Activated CD4-positive, alpha-beta memory T cell treated with anti-CD3 and anti-CD28 coated beads for 36 hours (primary cell): ENCODE measurements around the gene ZEB2. TPM values are rescaled to one million over a fixed set of nuclear protein-coding genes. Genes with fewer than 3 reads are reported as not detected.

Experiments used
- CTCF ChIA-PET: fragments of 350-600 bp; sonication (Branson Sonifier 250); formaldehyde crosslinking; loops from one replicate; lab custom pipeline; 2021; ENCODE audit warnings: antibody characterized with exemption, inconsistent platforms; lab: Charles Lee
- POLR2A ChIA-PET: fragments of 350-600 bp; sonication (Branson Sonifier 250); formaldehyde crosslinking; loops from one replicate; lab custom pipeline; 2021; ENCODE audit warnings: antibody characterized with exemption; lab: Charles Lee
- DNase-seq: peaks from one replicate; pipeline ENCODE4 v3.0.0-alpha.2; 2020
- H3K27ac Mint-ChIP-seq: one replicate; pipeline ENCODE4 v1.8.0; 2021; ENCODE audit warnings: mixed read lengths
- H3K27me3 Mint-ChIP-seq: one replicate; pipeline ENCODE4 v1.8.0; 2021; ENCODE audit warnings: mixed read lengths
- H3K36me3 Mint-ChIP-seq: one replicate; pipeline ENCODE4 v1.8.0; 2021; ENCODE audit warnings: mixed read lengths
- H3K4me1 Mint-ChIP-seq: one replicate; pipeline ENCODE4 v1.8.0; 2021; ENCODE audit warnings: low read depth, mixed read lengths
- H3K4me3 Mint-ChIP-seq: one replicate; pipeline ENCODE4 v1.8.0; 2021; ENCODE audit warnings: mild to moderate bottlenecking, mixed read lengths
- H3K9me3 Mint-ChIP-seq: one replicate; pipeline ENCODE4 v1.8.0; 2021; ENCODE audit warnings: mixed read lengths
- intact Hi-C: fragments of 100-400 bp; cut with micrococcal nuclease; formaldehyde crosslinking; loops from one replicate; pipeline ENCODE4 v1.15.1; 2023
- total RNA-seq, 2 experiments: library from RNA; stranded (reverse); gene quantifications; one replicate each; pipeline ENCODE4 v1.2.3, GENCODE V29; 2021

ZEB2 gene
- total RNA-seq, 2 experiments from 2014 or later = 16.8 to 17.1 TPM

DNA sequence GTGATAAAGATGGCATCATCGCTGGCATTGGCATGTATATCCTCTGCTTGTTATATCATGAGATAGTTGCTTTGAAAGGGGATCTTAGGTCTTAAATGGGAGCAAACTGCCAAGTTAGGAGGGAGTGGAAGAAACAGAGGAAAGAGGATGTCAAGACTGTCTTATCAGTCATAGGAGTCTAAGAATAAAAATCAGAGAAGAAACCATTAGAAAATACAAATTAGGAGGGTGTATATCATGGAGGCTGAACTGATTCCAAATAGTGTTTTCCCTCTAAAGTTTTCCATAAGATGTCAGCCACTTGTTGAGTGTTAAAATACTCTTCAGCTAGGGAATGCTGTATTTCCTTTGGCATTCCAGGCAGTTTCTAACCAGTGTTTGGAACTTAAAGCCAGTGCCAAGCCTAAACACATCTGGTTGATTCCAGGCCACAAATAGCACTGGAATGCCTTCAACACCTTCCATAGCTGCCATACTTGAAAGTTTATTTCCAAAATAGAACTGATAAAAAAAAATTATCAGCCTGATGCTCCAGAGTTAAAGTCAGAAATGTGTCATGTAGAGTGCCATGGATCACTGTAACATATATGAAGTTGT, 129.4 kb downstream of the ZEB2 start:
- Mint-ChIP-seq H3K27ac (no peak overlapping the region), H3K4me1 (no peaks in the 10 kb centered on the region), H3K9me3 (no peaks in the 10 kb centered on the region), H3K27me3 (no peaks in the 10 kb centered on the region), H3K36me3 (peaks cover 7% of the 10 kb centered on the region), H3K4me3 (no peak overlapping the region)
- intact Hi-C loops = no loop called here
- POLR2A ChIA-PET = no interaction called here
- no peak for DNase-seq
- CTCF ChIA-PET = no interaction called here

DNA sequence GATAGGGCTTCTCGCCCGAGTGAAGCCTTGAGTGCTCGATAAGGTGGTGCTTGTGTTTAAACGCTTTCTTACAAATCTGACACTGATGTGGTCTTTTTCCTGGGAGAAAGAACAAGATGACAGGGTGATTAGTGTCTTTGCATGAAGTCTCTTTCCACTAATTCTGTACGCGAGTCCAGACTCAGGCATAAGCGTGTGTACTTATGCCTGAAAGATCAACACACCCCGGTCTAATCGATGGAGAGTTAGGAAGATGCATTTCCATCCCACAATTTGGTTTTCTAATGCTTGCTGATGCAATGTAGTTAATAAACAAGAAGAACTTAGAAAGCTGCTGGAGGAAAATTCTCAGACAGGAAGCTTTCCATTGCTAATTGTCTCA, 130.0 kb downstream of the ZEB2 start:
- no peaks in the 10 kb centered on the region for H3K9me3 Mint-ChIP-seq
- H3K4me1 Mint-ChIP-seq = no peaks in the 10 kb centered on the region
- DNase-seq = no peak
- H3K27ac Mint-ChIP-seq = no peak overlapping the region
- intact Hi-C loops = no loop called here
- ChIA-PET CTCF (no interaction called here), POLR2A (no interaction called here)
- peaks cover 2% of the 10 kb centered on the region for H3K27me3 Mint-ChIP-seq
- H3K36me3 Mint-ChIP-seq = peaks cover 7% of the 10 kb centered on the region
- H3K4me3 Mint-ChIP-seq = no peak overlapping the region

GRCh38 chr2:144389151-144389929, 130.6 kb downstream of the ZEB2 start:
- POLR2A ChIA-PET = no interaction called here
- intact Hi-C loops = no loop called here
- peaks cover 2% of the 10 kb centered on the region for H3K27me3 Mint-ChIP-seq

DNA sequence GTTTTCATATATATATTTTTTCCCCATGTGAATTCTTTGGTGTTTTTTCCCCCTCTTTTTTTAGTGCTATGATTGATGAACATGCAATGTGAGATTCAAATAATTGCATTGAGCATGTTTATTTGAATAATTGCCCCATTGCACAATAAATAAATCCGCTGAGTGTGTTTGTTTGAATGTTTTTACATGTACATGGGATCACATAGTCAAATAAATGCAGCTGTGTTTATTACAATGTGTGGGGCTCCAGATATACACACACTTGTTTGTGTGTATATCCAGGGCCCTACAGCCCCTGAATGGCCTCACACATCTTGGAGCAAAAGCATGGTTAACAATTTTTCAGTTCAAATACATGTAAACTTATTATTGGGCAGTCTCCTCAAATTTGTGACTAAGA, 134.5 kb downstream of the ZEB2 start:
- Mint-ChIP-seq H3K4me1 (peaks cover 22% of the 10 kb centered on the region), H3K9me3 (no peaks in the 10 kb centered on the region)
- intact Hi-C loops = no loop called here

More at GRCh38 chr2:144389151-144389929, 130.6 kb downstream of the ZEB2 start:
- H3K27ac Mint-ChIP-seq = no peak overlapping the region
- peaks cover 7% of the 10 kb centered on the region for H3K36me3 Mint-ChIP-seq
- no peak overlapping the region for H3K4me3 Mint-ChIP-seq
- no peaks in the 10 kb centered on the region for H3K9me3 Mint-ChIP-seq
- CTCF ChIA-PET = no interaction called here
- no peaks in the 10 kb centered on the region for H3K4me1 Mint-ChIP-seq
- DNase-seq = no peak

DNA sequence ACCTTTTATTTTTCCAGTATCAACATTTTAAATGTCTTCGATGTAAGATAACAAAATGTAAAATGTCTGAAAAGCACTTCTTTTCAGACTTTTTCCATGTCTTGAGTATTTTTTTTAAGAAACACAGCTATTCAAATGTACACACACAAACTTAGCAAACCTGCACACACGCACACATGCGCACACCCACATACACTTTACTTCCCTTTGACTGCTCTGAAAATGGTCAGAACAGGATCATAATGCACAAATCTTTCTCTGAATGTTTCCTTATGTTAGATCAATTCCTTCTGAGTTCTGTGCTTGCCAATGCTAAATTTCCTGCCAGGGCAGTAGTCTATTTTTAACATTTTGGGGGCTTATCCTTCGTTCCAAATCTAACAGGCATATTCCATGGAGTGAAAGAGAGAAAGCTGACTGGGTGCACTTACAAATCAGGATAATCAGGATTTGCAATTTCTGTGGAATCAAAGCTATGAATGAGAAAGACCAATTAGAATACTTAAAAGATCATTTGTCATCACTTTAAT, 136.3 kb downstream of the ZEB2 start:
- intact Hi-C loops = loop anchor here (1.0 to 2.0 kb wide), 3 partner anchors 25 to 59 kb away; no protein-coding TSS in a partner anchor
- no peak overlapping the region for H3K27ac Mint-ChIP-seq
- H3K9me3 Mint-ChIP-seq = no peaks in the 10 kb centered on the region
- DNase-seq = no peak
- POLR2A ChIA-PET = no interaction called here
- CTCF ChIA-PET = no interaction called here
- peaks cover 6% of the 10 kb centered on the region for H3K27me3 Mint-ChIP-seq
- H3K4me3 Mint-ChIP-seq = no peak overlapping the region
- peaks cover under 1% of the 10 kb centered on the region for H3K36me3 Mint-ChIP-seq
- peaks cover 28% of the 10 kb centered on the region for H3K4me1 Mint-ChIP-seq

More for the DNA sequence above, 134.5 kb downstream of the ZEB2 start:
- no peak overlapping the region for H3K27ac Mint-ChIP-seq
- ChIA-PET POLR2A (interaction anchor here (0.6 kb wide), 1 partner anchor 563 kb away, joined by 3 read pairs; no protein-coding TSS in a partner anchor), CTCF (no interaction called here)
- no peak overlapping the region for H3K4me3 Mint-ChIP-seq
- H3K36me3 Mint-ChIP-seq = peaks cover 2% of the 10 kb centered on the region
- peaks cover 6% of the 10 kb centered on the region for H3K27me3 Mint-ChIP-seq
- no peak for DNase-seq

DNA sequence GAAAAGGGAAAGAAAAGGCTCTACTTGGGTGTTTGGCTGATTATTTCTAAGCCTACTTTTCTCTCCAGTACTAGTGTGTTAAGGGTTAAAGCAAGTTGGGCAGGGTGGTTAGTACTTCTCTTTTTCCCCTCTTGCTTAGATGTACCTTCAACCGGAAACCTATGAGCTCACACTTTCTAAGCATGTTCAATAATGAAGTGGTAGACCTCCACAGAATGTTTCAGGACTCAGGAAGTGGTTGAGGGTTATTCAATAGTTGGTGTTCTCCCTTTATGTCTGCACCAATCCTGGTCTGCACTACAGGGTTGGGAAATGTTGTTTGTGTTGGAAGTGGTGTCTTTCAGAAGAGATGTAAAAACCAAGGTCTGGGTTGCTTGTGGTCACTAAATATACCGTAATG, 137.1 kb downstream of the ZEB2 start:
- intact Hi-C loops = loop anchor here (1.0 to 2.0 kb wide), 3 partner anchors 24 to 58 kb away; no protein-coding TSS in a partner anchor
- Mint-ChIP-seq H3K9me3 (no peaks in the 10 kb centered on the region), H3K27me3 (peaks cover 6% of the 10 kb centered on the region), H3K27ac (no peak overlapping the region), H3K36me3 (no peaks in the 10 kb centered on the region), H3K4me3 (no peak overlapping the region), H3K4me1 (peaks cover 29% of the 10 kb centered on the region)
- DNase-seq = no peak
- ChIA-PET POLR2A (interaction anchor here (0.6 kb wide), 1 partner anchor 31 kb away, joined by 3 read pairs; no protein-coding TSS in a partner anchor), CTCF (interaction anchor here (0.6 kb wide), 1 partner anchor 9 kb away, joined by 4 read pairs; no protein-coding TSS in a partner anchor)

- no peak overlapping the region for H3K27ac Mint-ChIP-seq
- no peak for DNase-seq
- intact Hi-C loops = loop anchor here (2.0 kb wide), 2 partner anchors 23 to 57 kb away; no protein-coding TSS in a partner anchor
- H3K36me3 Mint-ChIP-seq = no peaks in the 10 kb centered on the region
- H3K27me3 Mint-ChIP-seq = peaks cover 6% of the 10 kb centered on the region
- no peaks in the 10 kb centered on the region for H3K9me3 Mint-ChIP-seq
- POLR2A ChIA-PET = no interaction called here
- H3K4me3 Mint-ChIP-seq = no peak overlapping the region
- CTCF ChIA-PET = no interaction called here
- peaks cover 38% of the 10 kb centered on the region for H3K4me1 Mint-ChIP-seq
These were observed 138.2 kb downstream of the ZEB2 start for GRCh38 chr2:144381716-144382115.

- Mint-ChIP-seq H3K9me3 (no peaks in the 10 kb centered on the region), H3K36me3 (no peaks in the 10 kb centered on the region), H3K4me3 (no peak overlapping the region), H3K27me3 (peaks cover 8% of the 10 kb centered on the region), H3K27ac (no peak overlapping the region), H3K4me1 (peaks cover 45% of the 10 kb centered on the region)
- CTCF ChIA-PET = no interaction called here
- POLR2A ChIA-PET = no interaction called here
- intact Hi-C loops = no loop called here
- no peak for DNase-seq
These were observed 140.0 kb downstream of the ZEB2 start for GRCh38 chr2:144379851-144380311.

DNA sequence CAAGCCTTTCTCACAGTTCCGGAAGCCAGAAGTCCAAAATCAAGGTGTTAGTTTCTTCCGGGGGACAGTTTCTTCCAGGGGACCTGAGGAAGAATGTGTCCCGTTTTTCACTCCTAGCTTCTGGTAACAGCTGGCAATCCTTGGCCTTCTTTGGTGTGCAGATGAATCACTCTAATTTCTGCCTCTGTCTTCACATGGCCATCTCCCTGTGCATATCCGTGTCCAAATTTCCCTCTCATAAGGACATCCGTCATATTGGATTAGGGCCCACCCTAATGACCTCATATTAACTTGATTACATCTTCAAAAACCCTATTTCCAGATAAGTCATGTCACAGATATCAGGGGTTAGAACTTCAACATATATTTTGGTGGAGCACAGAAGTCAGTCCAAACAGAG, 141.4 kb downstream of the ZEB2 start:
- CTCF ChIA-PET = no interaction called here
- Mint-ChIP-seq H3K9me3 (no peaks in the 10 kb centered on the region), H3K36me3 (no peaks in the 10 kb centered on the region), H3K27ac (peak overlapping the region; percentile 3), H3K4me1 (peaks cover 55% of the 10 kb centered on the region), H3K27me3 (peaks cover 11% of the 10 kb centered on the region), H3K4me3 (no peak overlapping the region)
- POLR2A ChIA-PET = no interaction called here
- DNase-seq = no peak
- intact Hi-C loops = no loop called here

- ChIA-PET POLR2A (no interaction called here), CTCF (no interaction called here)
- DNase-seq = no peak
- intact Hi-C loops = no loop called here
- H3K36me3 Mint-ChIP-seq = no peaks in the 10 kb centered on the region
- H3K27me3 Mint-ChIP-seq = peaks cover 11% of the 10 kb centered on the region
- no peak overlapping the region for H3K4me3 Mint-ChIP-seq
- H3K4me1 Mint-ChIP-seq = peaks cover 54% of the 10 kb centered on the region
- H3K27ac Mint-ChIP-seq = no peak overlapping the region
- H3K9me3 Mint-ChIP-seq = no peaks in the 10 kb centered on the region
These were observed 142.0 kb downstream of the ZEB2 start for GRCh38 chr2:144377914-144378313.

- no peak overlapping the region for H3K4me3 Mint-ChIP-seq
- H3K36me3 Mint-ChIP-seq = no peaks in the 10 kb centered on the region
- ChIA-PET CTCF (no interaction called here), POLR2A (no interaction called here)
- no peaks in the 10 kb centered on the region for H3K9me3 Mint-ChIP-seq
- H3K27ac Mint-ChIP-seq = no peak overlapping the region
- peaks cover 11% of the 10 kb centered on the region for H3K27me3 Mint-ChIP-seq
- no peak for DNase-seq
- intact Hi-C loops = no loop called here
- peaks cover 51% of the 10 kb centered on the region for H3K4me1 Mint-ChIP-seq
These were observed 143.0 kb downstream of the ZEB2 start for GRCh38 chr2:144376926-144377325.

DNA sequence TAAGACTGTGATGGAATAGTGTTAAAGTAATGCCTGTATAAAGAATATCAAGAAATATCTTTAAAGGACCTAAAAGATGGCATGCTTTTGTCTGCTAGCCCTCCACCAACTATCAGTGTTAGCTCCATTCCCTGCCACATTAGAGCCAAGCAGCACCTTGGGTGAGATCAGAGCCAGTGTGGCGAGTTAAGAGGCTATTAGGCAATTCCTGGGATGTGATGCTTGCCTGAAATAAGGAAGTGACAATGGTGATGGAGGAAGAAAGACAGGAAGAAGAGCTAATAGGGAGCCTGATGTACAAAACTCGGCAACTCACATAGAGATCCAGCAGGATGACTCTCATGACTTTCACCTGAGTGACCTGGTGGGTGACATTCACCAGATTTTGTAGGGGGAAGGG, 143.5 kb downstream of the ZEB2 start:
- Mint-ChIP-seq H3K4me3 (no peak overlapping the region), H3K27me3 (peaks cover 11% of the 10 kb centered on the region), H3K4me1 (peaks cover 46% of the 10 kb centered on the region), H3K36me3 (no peaks in the 10 kb centered on the region), H3K27ac (no peak overlapping the region), H3K9me3 (no peaks in the 10 kb centered on the region)
- intact Hi-C loops = no loop called here
- ChIA-PET CTCF (no interaction called here), POLR2A (no interaction called here)
- no peak for DNase-seq
